DND-41 (cell line): ENCODE results near the gene ALKBH2.

Experiments
- CTCF ChIP-seq: IDR thresholded peaks from 2 replicates; pipeline ENCODE4 v1.5.1; 2012; ENCODE audit warnings: borderline replicate concordance, low read length, moderate library complexity, mild to moderate bottlenecking; ENCODE audit not compliant: poor library complexity, severe bottlenecking; ENCODE audit errors: extremely low read depth
- EZH2 ChIP-seq: IDR thresholded peaks from 3 replicates; pipeline ENCODE4 v1.6.1; 2012; ENCODE audit warnings: borderline replicate concordance, low read depth, mild to moderate bottlenecking, moderate library complexity, low read length, inconsistent platforms; ENCODE audit not compliant: severe bottlenecking

DNA sequence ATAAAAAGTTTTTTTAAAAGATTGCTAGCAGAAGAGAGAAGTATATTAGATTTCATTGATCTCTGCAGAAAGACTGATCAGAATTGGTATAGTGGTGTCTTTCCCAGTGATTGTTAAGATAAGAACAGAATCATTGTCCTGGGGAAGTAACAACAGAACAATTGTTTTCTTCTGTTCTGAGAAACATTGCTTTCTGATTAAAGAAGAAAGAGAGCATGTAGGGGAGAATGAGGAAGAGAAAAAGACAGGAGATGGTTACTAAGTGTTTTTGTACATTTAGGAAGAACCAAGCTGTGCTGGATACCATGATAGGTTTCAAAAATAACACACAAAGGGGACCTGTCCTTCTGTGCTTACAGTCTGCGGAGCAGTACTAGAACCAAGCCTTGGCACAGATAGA lies 35.9 kb downstream of the ALKBH2 start:
- TF ChIP-seq EZH2 = no peak
- TF ChIP-seq CTCF = no peak
